ENCODE measurements around the gene LPCAT3.

Gene LPCAT3

GRCh38 chr12:6959058-6959804, 59.0 kb downstream of the LPCAT3 start:
- no peak overlapping the region for H3K4me3 ChIP-seq (ENCODE audit: low read depth, low read length)
- TF ChIP-seq CTCF (IDR thresholded peaks at IDR 0.05; ENCODE audit: low read depth, low read length), result no peak

GRCh38 chr12:6958609-6959057, 59.6 kb downstream of the LPCAT3 start:
- no peak overlapping the region for H3K4me3 ChIP-seq (ENCODE audit: low read depth, low read length)
- no peak for TF ChIP-seq CTCF (IDR thresholded peaks at IDR 0.05; ENCODE audit: low read depth, low read length)

GRCh38 chr12:6957741-6958608, 60.3 kb downstream of the LPCAT3 start:
- TF ChIP-seq CTCF (IDR thresholded peaks at IDR 0.05; ENCODE audit: low read depth, low read length), result no peak

GRCh38 chr12:6957151-6957701, 61.0 kb downstream of the LPCAT3 start:
- TF ChIP-seq CTCF (IDR thresholded peaks at IDR 0.05; ENCODE audit: low read depth, low read length), result no peak
- no peak overlapping the region for H3K4me3 ChIP-seq (ENCODE audit: low read depth, low read length)

More at GRCh38 chr12:6957741-6958608, 60.3 kb downstream of the LPCAT3 start:
- no peak overlapping the region for H3K4me3 ChIP-seq (ENCODE audit: low read depth, low read length)

- TF ChIP-seq CTCF (IDR thresholded peaks at IDR 0.05; ENCODE audit: low read depth, low read length), result no peak
- no peak overlapping the region for H3K4me3 ChIP-seq (ENCODE audit: low read depth, low read length)
These were observed 62.1 kb downstream of the LPCAT3 start for GRCh38 chr12:6956021-6956727.

- TF ChIP-seq CTCF (IDR thresholded peaks at IDR 0.05; ENCODE audit: low read depth, low read length), result no peak
- H3K4me3 ChIP-seq (ENCODE audit: low read depth, low read length), result no peak overlapping the region
These were observed 62.9 kb downstream of the LPCAT3 start for GRCh38 chr12:6955108-6956020.
